Nephron progenitor cell (in vitro differentiated cells): ENCODE measurements around the gene LPAR2.
"Not testable (repeated sequence)": the region's sequence is repeated elsewhere in the genome, so short reads cannot be mapped to it uniquely, and the experiment has no call there.

Experiments used
- DNase-seq: peaks from one replicate; pipeline ENCODE4 v3.0.0; 2021
- H3K27ac Mint-ChIP-seq: 2 replicates; pipeline ENCODE4 v1.8.0; 2021; ENCODE audit warnings: mild to moderate bottlenecking, moderate library complexity, mixed read lengths
- H3K27me3 Mint-ChIP-seq: 2 replicates; pipeline ENCODE4 v1.8.0; 2021; ENCODE audit warnings: mild to moderate bottlenecking, low read depth, mixed read lengths; ENCODE audit not compliant: poor library complexity
- H3K36me3 Mint-ChIP-seq: 2 replicates; pipeline ENCODE4 v1.8.0; 2021; ENCODE audit warnings: low read depth, mixed read lengths
- H3K4me1 Mint-ChIP-seq: 2 replicates; pipeline ENCODE4 v1.8.0; 2021; ENCODE audit warnings: mixed read lengths
- H3K4me3 Mint-ChIP-seq: 2 replicates; pipeline ENCODE4 v1.8.0; 2021; ENCODE audit warnings: mild to moderate bottlenecking, moderate library complexity, mixed read lengths
- H3K9me3 Mint-ChIP-seq: 2 replicates; pipeline ENCODE4 v1.8.0; 2021; ENCODE audit warnings: mild to moderate bottlenecking, moderate library complexity, mixed read lengths
- CTCF ChIP-seq: fragments of 200-600 bp; sonication (generic); IDR thresholded peaks from 2 replicates; pipeline ENCODE4 v1.5.0; 2021; ENCODE audit warnings: antibody characterized with exemption

The LPAR2 gene

GRCh38 chr19:19668230-19669012, 40.4 kb upstream of the LPAR2 start, which contains the start of gene ZNF101:
Gene ZNF101 (plus strand): TSS chr19:19668839. CDS start chr19:19668964, 125 bp downstream.
- Mint-ChIP-seq H3K4me1 (peaks cover 14% of the 10 kb centered on the region), H3K27ac (peak within 1 kb of the TSS; percentile 51), H3K27me3 (no peaks in the 10 kb centered on the region), H3K9me3 (peaks cover 41% of the 10 kb centered on the region), H3K4me3 (peak within 1 kb of the TSS; percentile 88), H3K36me3 (peaks cover 31% of the 10 kb centered on the region)
- no peak for TF ChIP-seq CTCF
- peak; percentile 92 for DNase-seq

GRCh38 chr19:19665420-19665948, 37.5 kb upstream of the LPAR2 start:
- Mint-ChIP-seq H3K4me3 (peak overlapping the region; percentile 63), H3K9me3 (peaks cover 18% of the 10 kb centered on the region), H3K4me1 (peaks cover 35% of the 10 kb centered on the region)
- not testable (repeated sequence) for H3K27ac Mint-ChIP-seq, H3K27me3 Mint-ChIP-seq, H3K36me3 Mint-ChIP-seq, DNase-seq

GRCh38 chr19:19663256-19664120, 35.5 kb upstream of the LPAR2 start, which contains the start of gene ATP13A1:
Gene ATP13A1 (minus strand): TSS chr19:19663676. CDS start chr19:19663666, 10 bp downstream.
- no peak for TF ChIP-seq CTCF
- H3K9me3 Mint-ChIP-seq, result peaks cover 15% of the 10 kb centered on the region
- H3K4me3 Mint-ChIP-seq, result peak within 1 kb of the TSS; percentile 93
- peaks cover 8% of the 10 kb centered on the region for H3K36me3 Mint-ChIP-seq
- peak; percentile 86 for DNase-seq
- H3K27me3 Mint-ChIP-seq, result no peaks in the 10 kb centered on the region
- peaks cover 27% of the 10 kb centered on the region for H3K4me1 Mint-ChIP-seq
- H3K27ac Mint-ChIP-seq, result peak within 1 kb of the TSS; percentile 92

- Mint-ChIP-seq H3K4me1 (peaks cover 20% of the 10 kb centered on the region), H3K9me3 (peaks cover 10% of the 10 kb centered on the region), H3K27ac (peak overlapping the region; percentile 41)
These were observed 34.8 kb upstream of the LPAR2 start for GRCh38 chr19:19662871-19663255.

GRCh38 chr19:19662344-19662743, 34.3 kb upstream of the LPAR2 start:
- Mint-ChIP-seq H3K4me1 (peaks cover 20% of the 10 kb centered on the region), H3K36me3 (peaks cover 17% of the 10 kb centered on the region), H3K4me3 (peak overlapping the region; percentile 93), H3K9me3 (peaks cover 10% of the 10 kb centered on the region), H3K27me3 (no peaks in the 10 kb centered on the region), H3K27ac (peak overlapping the region; percentile 41)
- no peak for DNase-seq
- TF ChIP-seq CTCF, result no peak

More at GRCh38 chr19:19662871-19663255, 34.8 kb upstream of the LPAR2 start:
- no peak for TF ChIP-seq CTCF
- Mint-ChIP-seq H3K36me3 (peaks cover 13% of the 10 kb centered on the region), H3K27me3 (no peaks in the 10 kb centered on the region), H3K4me3 (peak overlapping the region; percentile 93)
- no peak for DNase-seq

GRCh38 chr19:19661675-19662251, 33.7 kb upstream of the LPAR2 start:
- peak overlapping the region; percentile 89 for H3K27ac Mint-ChIP-seq

More at GRCh38 chr19:19661675-19662251, 33.7 kb upstream of the LPAR2 start:
- Mint-ChIP-seq H3K9me3 (peaks cover 10% of the 10 kb centered on the region), H3K27me3 (no peaks in the 10 kb centered on the region), H3K4me3 (peak overlapping the region; percentile 93), H3K36me3 (peaks cover 17% of the 10 kb centered on the region), H3K4me1 (peaks cover 20% of the 10 kb centered on the region)
- DNase-seq, result no peak
- no peak for TF ChIP-seq CTCF
